Psoas muscle (tissue), 8 donors: ENCODE data around the gene C11orf42. TPM values are rescaled to one million over a fixed set of nuclear protein-coding genes. Genes with fewer than 3 reads are reported as not detected.
"Not testable (repeated sequence)": the region's sequence is repeated elsewhere in the genome, so short reads cannot be mapped to it uniquely, and the experiment has no call there.

Experiments used
- ATAC-seq, 4 donors: fragments of 200-7000 bp; cut with Tn5 transposase; one replicate each; pipeline ENCODE4 v1.9.1; 2020; ENCODE audit warnings: moderate library complexity in 3 of 4, mild to moderate bottlenecking in 2 of 4
- DNase-seq, 2 donors: peaks; one replicate each; pipeline ENCODE4 v3.0.0-alpha.2; 2020
- H3K27ac ChIP-seq: fragments of 200-600 bp; one replicate; pipeline ENCODE4 v1.8.0; 2022
- H3K27me3 ChIP-seq, 3 donors: fragments of 200-600 bp in 1 of 3; one replicate each; pipeline versions ENCODE4 v1.6.1 to v1.8.0; 2013 to 2022; ENCODE audit warnings: low read length in 2 of 3, mild to moderate bottlenecking in 2 of 3, moderate library complexity in 1 of 3; ENCODE audit not compliant: insufficient read depth in 3 of 3
- H3K36me3 ChIP-seq, 2 donors: fragments of 200-600 bp in 1 of 2; one replicate each; pipeline versions ENCODE4 v1.6.1 to v1.8.0; 2013 to 2022; ENCODE audit warnings: low read depth in 1 of 2, mild to moderate bottlenecking in 1 of 2, moderate library complexity in 1 of 2; ENCODE audit not compliant: insufficient read depth in 1 of 2
- H3K4me1 ChIP-seq: fragments of 200-600 bp; one replicate; pipeline ENCODE4 v1.8.0; 2022
- H3K4me3 ChIP-seq: fragments of 200-600 bp; one replicate; pipeline ENCODE4 v1.8.0; 2022; ENCODE audit warnings: mild to moderate bottlenecking
- H3K9me3 ChIP-seq: fragments of 200-600 bp; one replicate; pipeline ENCODE4 v1.8.0; 2022
- WGBS, 3 donors: extraction: QIAGEN DNeasy Blood & Tissue Kit; methylation state at CpG; one replicate each; pipeline versions ENCODE4 v1.1.6 to v1.1.7; 2013; 5-methylcytosine and 5-hydroxymethylcytosine counted together
- intact Hi-C, 2 donors: fragments of 100-400 bp; cut with DNase I; formaldehyde crosslinking; loops; one replicate each; pipeline versions ENCODE4 v1.11.0 to v1.14.2; 2022
- polyA plus RNA-seq, 3 donors: library from polyadenylated mRNA; stranded (reverse); fragments of 200-250 nt; gene quantifications; one replicate each; pipeline ENCODE4 v1.2.3, GENCODE V29; 2013
- total RNA-seq, 4 donors: library from RNA; stranded (reverse); fragmentation: NEBNext Ultra II Directional in 2 of 4; extraction: Animal tissue kit (Norgen Biotek cat#: 25700) in 2 of 4; gene quantifications; one replicate each; pipeline versions ENCODE4 v1.2.1 to v1.2.4, GENCODE V29; 2021 to 2023
- TF ChIP-seq, protein P1 (sequence below): fragments of 200-600 bp; IDR thresholded peaks from one replicate; pipeline ENCODE4 v1.8.0; 2022; ENCODE audit warnings: antibody characterized with exemption
- donor health status: healthy with polysubstance abuse.
- donor health status: DM: no; HTN: no; CAD: no; lungs with moderate emphysema.
- donor health status: Bipolar disorder and iron deficiency.
- donor health status: healthy.
- donor health status: DM: yes; HTN: yes; CAD: no.
- donor health status: DM: no; HTN: no; CAD: no.
- donor health status: DM: no; HTN: no; CAD: no.
- donor health status: DM: yes; HTN: yes; CAD: no.

Gene C11orf42
- total and polyA plus RNA-seq, 7 donors, result not detected

- no peaks in the 10 kb centered on the region for H3K4me1 ChIP-seq
- no peak for DNase-seq
- intact Hi-C loops, result no loop called here
- H3K36me3 ChIP-seq, result no peaks in the 10 kb centered on the region
- no peak overlapping the region for H3K27ac ChIP-seq
- H3K4me3 ChIP-seq, result no peak overlapping the region
- H3K27me3 ChIP-seq, result no peaks in the 10 kb centered on the region
- TF ChIP-seq, protein P1, sequence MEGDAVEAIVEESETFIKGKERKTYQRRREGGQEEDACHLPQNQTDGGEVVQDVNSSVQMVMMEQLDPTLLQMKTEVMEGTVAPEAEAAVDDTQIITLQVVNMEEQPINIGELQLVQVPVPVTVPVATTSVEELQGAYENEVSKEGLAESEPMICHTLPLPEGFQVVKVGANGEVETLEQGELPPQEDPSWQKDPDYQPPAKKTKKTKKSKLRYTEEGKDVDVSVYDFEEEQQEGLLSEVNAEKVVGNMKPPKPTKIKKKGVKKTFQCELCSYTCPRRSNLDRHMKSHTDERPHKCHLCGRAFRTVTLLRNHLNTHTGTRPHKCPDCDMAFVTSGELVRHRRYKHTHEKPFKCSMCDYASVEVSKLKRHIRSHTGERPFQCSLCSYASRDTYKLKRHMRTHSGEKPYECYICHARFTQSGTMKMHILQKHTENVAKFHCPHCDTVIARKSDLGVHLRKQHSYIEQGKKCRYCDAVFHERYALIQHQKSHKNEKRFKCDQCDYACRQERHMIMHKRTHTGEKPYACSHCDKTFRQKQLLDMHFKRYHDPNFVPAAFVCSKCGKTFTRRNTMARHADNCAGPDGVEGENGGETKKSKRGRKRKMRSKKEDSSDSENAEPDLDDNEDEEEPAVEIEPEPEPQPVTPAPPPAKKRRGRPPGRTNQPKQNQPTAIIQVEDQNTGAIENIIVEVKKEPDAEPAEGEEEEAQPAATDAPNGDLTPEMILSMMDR, result no peak
- ATAC-seq, result no peak
- WGBS, 3 donors, result 81 to 91% (median 84%) methylated on average over 1 of the region's 1 CpG
- no peaks in the 10 kb centered on the region for H3K9me3 ChIP-seq
Measured at GRCh38 chr11:6248248-6248647, 42.9 kb downstream of the C11orf42 start.

DNA sequence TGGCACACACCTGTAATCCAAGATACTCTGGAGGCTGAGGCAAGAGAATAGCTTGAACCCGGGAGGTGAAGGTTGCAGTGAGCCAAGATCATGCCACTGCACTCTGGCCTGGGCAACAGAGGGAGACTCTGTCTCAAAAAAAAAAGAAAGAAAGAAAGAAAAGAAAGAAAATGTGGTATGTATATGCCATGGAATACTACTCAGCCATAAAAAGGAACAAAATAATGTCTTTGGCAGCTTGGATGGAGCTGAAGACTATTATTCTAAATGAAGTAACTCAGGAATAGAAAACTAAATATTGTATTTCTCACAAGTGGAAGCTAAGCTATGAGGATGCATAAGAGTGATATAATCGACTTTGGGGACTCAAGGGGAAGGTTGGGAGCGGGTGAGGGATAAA is 43.5 kb downstream of the C11orf42 start:
- H3K27ac ChIP-seq, H3K4me3 ChIP-seq, DNase-seq, H3K9me3 ChIP-seq, ATAC-seq, H3K27me3 ChIP-seq, H3K36me3 ChIP-seq, H3K4me1 ChIP-seq, intact Hi-C loops: not testable (repeated sequence)
- 74 to 93% (median 92%) methylated on average over 3 of the region's 3 CpGs for WGBS, 3 donors

DNA sequence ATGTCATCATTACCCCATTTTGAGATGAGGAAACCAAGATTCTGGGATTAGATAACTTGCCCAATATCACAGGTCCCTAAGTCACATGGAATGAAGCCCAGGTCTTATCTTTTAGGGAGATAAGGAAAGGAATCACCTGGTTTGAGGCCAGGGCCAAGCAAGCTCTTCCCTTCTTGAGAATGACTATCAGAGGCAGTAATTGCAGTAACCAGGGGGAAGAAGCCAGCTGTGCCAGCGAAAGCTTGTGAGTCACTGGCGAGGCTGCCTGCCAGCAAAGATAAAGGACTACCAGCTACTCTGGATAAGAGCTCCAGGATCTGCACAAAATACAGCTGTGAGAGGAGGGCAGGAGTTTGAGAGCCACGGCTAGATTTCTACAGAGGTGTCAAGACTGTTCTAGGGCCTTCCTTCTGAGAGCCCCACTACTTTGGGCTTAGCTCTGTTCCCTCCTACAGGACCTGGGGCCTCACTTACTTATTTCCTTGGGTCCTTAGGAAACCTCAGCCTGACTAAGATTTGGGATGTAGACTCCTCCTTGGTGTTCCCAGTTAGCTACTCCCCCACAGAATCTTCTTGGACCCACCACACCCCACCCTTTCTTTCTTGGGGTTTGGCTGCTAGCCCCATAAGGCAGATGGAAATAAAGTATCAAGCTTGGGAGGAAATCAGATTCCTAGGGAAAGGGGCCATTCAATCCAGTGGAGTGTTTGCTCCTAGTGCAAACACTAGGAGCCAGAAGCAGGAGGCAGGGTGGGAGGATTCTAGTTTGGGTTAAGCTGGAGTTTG is 44.6 kb downstream of the C11orf42 start:
- DNase-seq (peak; percentile 61 to 69), ATAC-seq (peak in 3 of 4 donors; percentile 34 to 73 (median 60))
- whole genome bisulfite sequencing, 3 donors, result 45 to 65% (median 56%) methylated on average over 3 of the region's 3 CpGs
- TF ChIP-seq, protein P1, result no peak
- Histone ChIP-seq H3K9me3 (no peaks in the 10 kb centered on the region), H3K4me1 (no peaks in the 10 kb centered on the region), H3K27me3 (no peaks in the 10 kb centered on the region), H3K4me3 (no peak overlapping the region), H3K36me3 (no peaks in the 10 kb centered on the region), H3K27ac (no peak overlapping the region)
- intact Hi-C loops, result loop anchor here (2.0 to 10.0 kb wide), 4 partner anchors 65 to 105 kb away; no protein-coding TSS in a partner anchor

DNA sequence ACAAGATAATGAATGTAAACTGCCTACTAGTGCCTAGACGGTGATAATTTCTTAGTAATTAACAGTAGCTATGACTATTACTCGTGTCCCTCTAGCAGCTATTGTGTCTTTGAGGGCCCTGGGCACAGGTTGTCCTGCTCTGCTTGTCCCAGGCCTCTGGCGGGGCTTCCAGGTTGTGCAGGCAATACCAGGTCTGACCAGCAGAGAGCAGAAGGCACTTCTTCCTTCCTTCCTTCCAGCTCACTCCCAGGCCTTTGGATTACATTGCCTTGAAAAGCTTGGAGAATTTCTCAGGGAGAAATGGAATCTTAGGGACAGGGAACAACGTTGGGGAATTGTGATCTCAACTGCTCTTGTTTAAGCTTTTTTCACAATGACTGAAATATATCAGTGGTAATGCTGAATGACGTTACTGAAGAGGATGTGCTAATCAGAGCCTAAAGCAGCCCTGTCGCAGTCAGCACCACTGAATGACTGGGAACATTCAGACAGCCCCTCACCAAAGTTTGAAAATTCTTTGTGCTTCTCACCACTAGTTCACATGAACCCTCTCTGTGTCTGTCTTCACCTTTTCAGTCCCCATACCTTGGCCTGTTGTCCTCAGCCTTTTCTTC is 45.9 kb downstream of the C11orf42 start:
- Histone ChIP-seq H3K27ac (no peak overlapping the region), H3K9me3 (no peaks in the 10 kb centered on the region), H3K36me3 (no peaks in the 10 kb centered on the region), H3K4me1 (no peaks in the 10 kb centered on the region), H3K4me3 (no peak overlapping the region), H3K27me3 (peaks cover 0 to 7% (median 0%) of the 10 kb centered on the region in 3 donors)
- intact Hi-C loops, result loop anchor here (2.0 to 10.0 kb wide), 4 partner anchors 64 to 104 kb away; no protein-coding TSS in a partner anchor
- ATAC-seq (peak; percentile 87 to 98 (median 95)), DNase-seq (peak; percentile 63 to 82)
- 47 to 49% (median 48%) methylated on average over 6 of the region's 6 CpGs for WGBS, 3 donors
- TF ChIP-seq, protein P1, result peak; percentile 87

GRCh38 chr11:6251990-6252473 is 46.7 kb downstream of the C11orf42 start:
- no peaks in the 10 kb centered on the region for H3K4me1 ChIP-seq
- peaks cover 0 to 14% (median 0%) of the 10 kb centered on the region in 3 donors for H3K27me3 ChIP-seq
- H3K4me3 ChIP-seq, result no peak overlapping the region
- no peaks in the 10 kb centered on the region for H3K9me3 ChIP-seq
- no peak for DNase-seq
- ATAC-seq, result no peak
- no peak overlapping the region for H3K27ac ChIP-seq
- WGBS, 3 donors, result 86 to 89% (median 89%) methylated on average over 6 of the region's 6 CpGs
- TF ChIP-seq, protein P1, result no peak
- no peaks in the 10 kb centered on the region for H3K36me3 ChIP-seq
- intact Hi-C loops, result loop anchor here (2.0 to 10.0 kb wide), 4 partner anchors 63 to 103 kb away; no protein-coding TSS in a partner anchor
